ENCODE data around the gene GSG1L. TPM values are rescaled to one million over a fixed set of nuclear protein-coding genes. Genes with fewer than 3 reads are reported as not detected.

GSG1L gene
- polyA plus RNA-seq, 1 donor (not counting 4 experiments of a cell fraction or from before 2014, with no cell fraction given), result not detected

DNA sequence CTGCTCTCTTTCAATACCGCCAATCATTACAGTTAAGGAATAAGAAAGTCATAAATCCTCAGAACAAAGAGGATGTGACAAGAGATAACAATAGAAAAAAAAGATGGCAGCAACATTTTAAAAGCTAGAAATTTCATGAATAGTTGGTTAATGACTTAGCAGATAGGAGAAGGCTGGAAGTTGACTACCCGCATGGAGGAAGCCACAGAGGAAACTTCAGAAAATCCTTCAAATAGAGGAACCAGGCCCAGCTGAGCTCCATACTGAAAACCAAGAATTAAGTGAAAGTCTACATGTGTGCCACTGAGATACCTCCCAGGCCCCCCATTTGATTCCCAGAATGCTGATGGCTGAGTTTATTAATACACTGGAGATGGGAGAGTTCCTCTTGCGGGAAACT is 109.3 kb downstream of the GSG1L start:
- no peak for FAIRE-seq
- Histone ChIP-seq H3K79me2 (ENCODE audit: control insufficient read depth, insufficient read depth, low read length) (no peaks in the 10 kb centered on the region), H3K36me3 (ENCODE audit: control insufficient read depth in 2 of 2, extremely low read depth in 1 of 2, insufficient read depth in 2 of 2, low read length in 2 of 2) (no peaks in the 10 kb centered on the region), H3K27ac (ENCODE audit: control insufficient read depth, insufficient read depth, low read length) (no peak overlapping the region), H3K9me3 (ENCODE audit: control insufficient read depth, low read depth, low read length) (no peaks in the 10 kb centered on the region), H3K4me3 (ENCODE audit: control insufficient read depth in 2 of 3, extremely low read depth in 1 of 3, insufficient read depth in 2 of 3, low read depth in 1 of 3, low read length in 3 of 3) (no peak overlapping the region), H3K4me2 (ENCODE audit: control insufficient read depth, extremely low read depth, insufficient read depth, low read depth, low read length) (no peak overlapping the region), H2AFZ (ENCODE audit: control insufficient read depth, low read length) (no peak overlapping the region), H3K27me3 (ENCODE audit: control insufficient read depth, extremely low read depth, insufficient read depth, low read length) (no peaks in the 10 kb centered on the region), H4K20me1 (ENCODE audit: control insufficient read depth, extremely low read depth, insufficient read depth, low read length) (no peaks in the 10 kb centered on the region), H3K9ac (ENCODE audit: control insufficient read depth, extremely low read depth, insufficient read depth, low read length) (no peak overlapping the region), H3K9me1 (ENCODE audit: control insufficient read depth, extremely low read depth, insufficient read depth, low read length) (no peaks in the 10 kb centered on the region), H3K4me1 (ENCODE audit: control insufficient read depth, extremely low read depth, insufficient read depth, low read length) (no peaks in the 10 kb centered on the region)
- dilution Hi-C loops (cut with MboI; ENCODE audit: extremely low pct_ligation_motif_present, low sequenced_read_pairs), result no loop called here
- no peak for TF ChIP-seq EZH2 (IDR thresholded peaks at IDR 0.05; ENCODE audit: low read length)
- TF ChIP-seq, protein P1, sequence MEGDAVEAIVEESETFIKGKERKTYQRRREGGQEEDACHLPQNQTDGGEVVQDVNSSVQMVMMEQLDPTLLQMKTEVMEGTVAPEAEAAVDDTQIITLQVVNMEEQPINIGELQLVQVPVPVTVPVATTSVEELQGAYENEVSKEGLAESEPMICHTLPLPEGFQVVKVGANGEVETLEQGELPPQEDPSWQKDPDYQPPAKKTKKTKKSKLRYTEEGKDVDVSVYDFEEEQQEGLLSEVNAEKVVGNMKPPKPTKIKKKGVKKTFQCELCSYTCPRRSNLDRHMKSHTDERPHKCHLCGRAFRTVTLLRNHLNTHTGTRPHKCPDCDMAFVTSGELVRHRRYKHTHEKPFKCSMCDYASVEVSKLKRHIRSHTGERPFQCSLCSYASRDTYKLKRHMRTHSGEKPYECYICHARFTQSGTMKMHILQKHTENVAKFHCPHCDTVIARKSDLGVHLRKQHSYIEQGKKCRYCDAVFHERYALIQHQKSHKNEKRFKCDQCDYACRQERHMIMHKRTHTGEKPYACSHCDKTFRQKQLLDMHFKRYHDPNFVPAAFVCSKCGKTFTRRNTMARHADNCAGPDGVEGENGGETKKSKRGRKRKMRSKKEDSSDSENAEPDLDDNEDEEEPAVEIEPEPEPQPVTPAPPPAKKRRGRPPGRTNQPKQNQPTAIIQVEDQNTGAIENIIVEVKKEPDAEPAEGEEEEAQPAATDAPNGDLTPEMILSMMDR (optimal IDR thresholded peaks at IDR 0.05 in 1 of 3, IDR thresholded peaks at IDR 0.05 in 1 of 3, conservative IDR thresholded peaks at IDR 0.05 in 1 of 3; ENCODE audit: extremely low read depth in 1 of 3, insufficient read depth in 2 of 3, low read length in 3 of 3), result no peak
- no peak for DNase-seq (ENCODE audit: low read depth, low spot score)

- H3K4me2 ChIP-seq (ENCODE audit: control insufficient read depth, extremely low read depth, insufficient read depth, low read depth, low read length), result no peak overlapping the region
- no peak overlapping the region for H3K9ac ChIP-seq (ENCODE audit: control insufficient read depth, extremely low read depth, insufficient read depth, low read length)
- DNase-seq (ENCODE audit: low read depth, low spot score) (no peak), FAIRE-seq (no peak)
- no peaks in the 10 kb centered on the region for H3K27me3 ChIP-seq (ENCODE audit: control insufficient read depth, extremely low read depth, insufficient read depth, low read length)
- no peak overlapping the region for H3K27ac ChIP-seq (ENCODE audit: control insufficient read depth, insufficient read depth, low read length)
- H3K9me1 ChIP-seq (ENCODE audit: control insufficient read depth, extremely low read depth, insufficient read depth, low read length), result no peaks in the 10 kb centered on the region
- no peaks in the 10 kb centered on the region for H3K79me2 ChIP-seq (ENCODE audit: control insufficient read depth, insufficient read depth, low read length)
- H3K4me1 ChIP-seq (ENCODE audit: control insufficient read depth, extremely low read depth, insufficient read depth, low read length), result no peaks in the 10 kb centered on the region
- H3K9me3 ChIP-seq (ENCODE audit: control insufficient read depth, low read depth, low read length), result no peaks in the 10 kb centered on the region
- no peak for TF ChIP-seq EZH2 (IDR thresholded peaks at IDR 0.05; ENCODE audit: low read length)
- TF ChIP-seq, protein P1 (optimal IDR thresholded peaks at IDR 0.05 in 1 of 3, IDR thresholded peaks at IDR 0.05 in 1 of 3, conservative IDR thresholded peaks at IDR 0.05 in 1 of 3; ENCODE audit: extremely low read depth in 1 of 3, insufficient read depth in 2 of 3, low read length in 3 of 3), result no peak
- dilution Hi-C loops (cut with MboI; ENCODE audit: extremely low pct_ligation_motif_present, low sequenced_read_pairs), result no loop called here
- H4K20me1 ChIP-seq (ENCODE audit: control insufficient read depth, extremely low read depth, insufficient read depth, low read length), result no peaks in the 10 kb centered on the region
- no peaks in the 10 kb centered on the region for H3K36me3 ChIP-seq (ENCODE audit: control insufficient read depth in 2 of 2, extremely low read depth in 1 of 2, insufficient read depth in 2 of 2, low read length in 2 of 2)
- no peak overlapping the region for H3K4me3 ChIP-seq (ENCODE audit: control insufficient read depth in 2 of 3, extremely low read depth in 1 of 3, insufficient read depth in 2 of 3, low read depth in 1 of 3, low read length in 3 of 3)
- no peak overlapping the region for H2AFZ ChIP-seq (ENCODE audit: control insufficient read depth, low read length)
Measured at GRCh38 chr16:27952811-27953210, 110.7 kb downstream of the GSG1L start.

Measured in keratinocyte (primary cell).